Measurements from ENCODE around the gene SF3B1. TPM values are rescaled to one million over a fixed set of nuclear protein-coding genes. Genes with fewer than 3 reads are reported as not detected.

The SF3B1 gene
- total and polyA plus RNA-seq, 2 of the 13 experiments (the other 11 are each of a cell fraction or from before 2014, with no cell fraction given): 387 to 750 TPM

DNA sequence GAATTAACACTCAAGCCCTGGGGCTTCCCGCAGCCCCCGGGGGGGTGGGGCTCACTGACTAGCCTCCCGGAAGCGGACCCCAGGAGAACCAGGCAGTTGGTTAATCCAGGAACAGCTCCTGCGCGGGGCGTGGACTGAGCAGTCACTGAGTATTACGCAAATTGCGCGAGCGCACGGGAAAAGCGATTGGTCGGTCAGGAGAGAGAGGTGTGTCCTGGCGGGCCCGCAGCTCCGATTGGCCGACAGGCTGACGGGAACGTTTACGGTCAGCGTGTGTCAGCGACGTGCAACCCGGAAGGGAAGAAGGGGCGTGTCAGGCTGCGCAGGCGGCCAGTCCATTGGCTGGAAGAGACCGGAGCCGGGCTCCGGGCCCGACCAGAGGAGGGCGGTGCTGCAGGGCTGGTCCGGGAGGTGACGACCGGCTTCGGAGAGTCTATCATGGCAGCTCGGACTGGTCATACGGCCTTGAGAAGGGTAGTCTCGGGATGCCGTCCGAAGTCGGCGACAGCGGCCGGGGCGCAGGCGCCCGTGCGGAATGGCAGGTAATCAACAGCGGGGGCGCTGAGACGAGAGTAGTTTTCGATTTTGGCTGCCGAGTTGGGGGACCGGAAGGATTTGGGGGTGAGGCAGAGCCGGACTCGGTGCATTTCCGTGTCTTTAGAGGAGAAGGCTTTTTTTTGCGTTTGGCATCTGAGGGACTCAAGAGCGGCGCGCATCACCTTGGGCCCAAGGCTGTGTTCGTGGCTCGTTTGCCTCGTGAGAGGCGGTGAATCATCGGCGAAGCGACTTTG is 18.5 kb upstream of the SF3B1 start, which contains the start of gene COQ10B (continued):
- TF ChIP-seq, protein P1, sequence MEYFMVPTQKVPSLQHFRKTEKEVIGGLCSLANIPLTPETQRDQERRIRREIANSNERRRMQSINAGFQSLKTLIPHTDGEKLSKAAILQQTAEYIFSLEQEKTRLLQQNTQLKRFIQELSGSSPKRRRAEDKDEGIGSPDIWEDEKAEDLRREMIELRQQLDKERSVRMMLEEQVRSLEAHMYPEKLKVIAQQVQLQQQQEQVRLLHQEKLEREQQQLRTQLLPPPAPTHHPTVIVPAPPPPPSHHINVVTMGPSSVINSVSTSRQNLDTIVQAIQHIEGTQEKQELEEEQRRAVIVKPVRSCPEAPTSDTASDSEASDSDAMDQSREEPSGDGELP (IDR thresholded peaks at IDR 0.05; ENCODE audit: borderline replicate concordance, low read depth): no peak; the same call in 1 of the 2 replicates
- peak; percentile 86 for TF ChIP-seq EED (CRISPR knock-in tag; IDR thresholded peaks at IDR 0.05)
- TF ChIP-seq NFE2 (CRISPR knock-in tag; IDR thresholded peaks at IDR 0.05): no peak
- peak; percentile 95 for TF ChIP-seq CREM (IDR thresholded peaks at IDR 0.05)
- TF ChIP-seq CREM (CRISPR knock-in tag; IDR thresholded peaks at IDR 0.05): no peak
- TF ChIP-seq, protein P2, sequence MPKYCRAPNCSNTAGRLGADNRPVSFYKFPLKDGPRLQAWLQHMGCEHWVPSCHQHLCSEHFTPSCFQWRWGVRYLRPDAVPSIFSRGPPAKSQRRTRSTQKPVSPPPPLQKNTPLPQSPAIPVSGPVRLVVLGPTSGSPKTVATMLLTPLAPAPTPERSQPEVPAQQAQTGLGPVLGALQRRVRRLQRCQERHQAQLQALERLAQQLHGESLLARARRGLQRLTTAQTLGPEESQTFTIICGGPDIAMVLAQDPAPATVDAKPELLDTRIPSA (CRISPR knock-in tag; IDR thresholded peaks at IDR 0.05; ENCODE audit: borderline replicate concordance): peak; percentile 19; the same call in 1 of the 2 replicates
- TF ChIP-seq MIER2 (CRISPR knock-in tag; IDR thresholded peaks at IDR 0.05): no peak
- peak; percentile 98 for TF ChIP-seq SRSF1 (optimal IDR thresholded peaks at IDR 0.05; ENCODE audit: low read depth, low read length)
- TF ChIP-seq ZFP62 (CRISPR knock-in tag; IDR thresholded peaks at IDR 0.05): no peak
- TF ChIP-seq, protein P3, sequence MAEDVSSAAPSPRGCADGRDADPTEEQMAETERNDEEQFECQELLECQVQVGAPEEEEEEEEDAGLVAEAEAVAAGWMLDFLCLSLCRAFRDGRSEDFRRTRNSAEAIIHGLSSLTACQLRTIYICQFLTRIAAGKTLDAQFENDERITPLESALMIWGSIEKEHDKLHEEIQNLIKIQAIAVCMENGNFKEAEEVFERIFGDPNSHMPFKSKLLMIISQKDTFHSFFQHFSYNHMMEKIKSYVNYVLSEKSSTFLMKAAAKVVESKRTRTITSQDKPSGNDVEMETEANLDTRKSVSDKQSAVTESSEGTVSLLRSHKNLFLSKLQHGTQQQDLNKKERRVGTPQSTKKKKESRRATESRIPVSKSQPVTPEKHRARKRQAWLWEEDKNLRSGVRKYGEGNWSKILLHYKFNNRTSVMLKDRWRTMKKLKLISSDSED (CRISPR knock-in tag; IDR thresholded peaks at IDR 0.05): no peak
- TF ChIP-seq, protein P4, sequence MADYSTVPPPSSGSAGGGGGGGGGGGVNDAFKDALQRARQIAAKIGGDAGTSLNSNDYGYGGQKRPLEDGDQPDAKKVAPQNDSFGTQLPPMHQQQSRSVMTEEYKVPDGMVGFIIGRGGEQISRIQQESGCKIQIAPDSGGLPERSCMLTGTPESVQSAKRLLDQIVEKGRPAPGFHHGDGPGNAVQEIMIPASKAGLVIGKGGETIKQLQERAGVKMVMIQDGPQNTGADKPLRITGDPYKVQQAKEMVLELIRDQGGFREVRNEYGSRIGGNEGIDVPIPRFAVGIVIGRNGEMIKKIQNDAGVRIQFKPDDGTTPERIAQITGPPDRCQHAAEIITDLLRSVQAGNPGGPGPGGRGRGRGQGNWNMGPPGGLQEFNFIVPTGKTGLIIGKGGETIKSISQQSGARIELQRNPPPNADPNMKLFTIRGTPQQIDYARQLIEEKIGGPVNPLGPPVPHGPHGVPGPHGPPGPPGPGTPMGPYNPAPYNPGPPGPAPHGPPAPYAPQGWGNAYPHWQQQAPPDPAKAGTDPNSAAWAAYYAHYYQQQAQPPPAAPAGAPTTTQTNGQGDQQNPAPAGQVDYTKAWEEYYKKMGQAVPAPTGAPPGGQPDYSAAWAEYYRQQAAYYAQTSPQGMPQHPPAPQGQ (CRISPR knock-in tag; IDR thresholded peaks at IDR 0.05; ENCODE audit: borderline replicate concordance): no peak
- TF ChIP-seq ARNTL (CRISPR knock-in tag; IDR thresholded peaks at IDR 0.05): peak; percentile 64
- TF ChIP-seq U2AF1 (optimal IDR thresholded peaks at IDR 0.05; ENCODE audit: low read depth, low read length): peak; percentile 29
- no peak for TF ChIP-seq KDM4B (CRISPR knock-in tag; IDR thresholded peaks at IDR 0.05)
- TF ChIP-seq TOPORS (CRISPR knock-in tag; IDR thresholded peaks at IDR 0.05): no peak
- TF ChIP-seq, protein P5, sequence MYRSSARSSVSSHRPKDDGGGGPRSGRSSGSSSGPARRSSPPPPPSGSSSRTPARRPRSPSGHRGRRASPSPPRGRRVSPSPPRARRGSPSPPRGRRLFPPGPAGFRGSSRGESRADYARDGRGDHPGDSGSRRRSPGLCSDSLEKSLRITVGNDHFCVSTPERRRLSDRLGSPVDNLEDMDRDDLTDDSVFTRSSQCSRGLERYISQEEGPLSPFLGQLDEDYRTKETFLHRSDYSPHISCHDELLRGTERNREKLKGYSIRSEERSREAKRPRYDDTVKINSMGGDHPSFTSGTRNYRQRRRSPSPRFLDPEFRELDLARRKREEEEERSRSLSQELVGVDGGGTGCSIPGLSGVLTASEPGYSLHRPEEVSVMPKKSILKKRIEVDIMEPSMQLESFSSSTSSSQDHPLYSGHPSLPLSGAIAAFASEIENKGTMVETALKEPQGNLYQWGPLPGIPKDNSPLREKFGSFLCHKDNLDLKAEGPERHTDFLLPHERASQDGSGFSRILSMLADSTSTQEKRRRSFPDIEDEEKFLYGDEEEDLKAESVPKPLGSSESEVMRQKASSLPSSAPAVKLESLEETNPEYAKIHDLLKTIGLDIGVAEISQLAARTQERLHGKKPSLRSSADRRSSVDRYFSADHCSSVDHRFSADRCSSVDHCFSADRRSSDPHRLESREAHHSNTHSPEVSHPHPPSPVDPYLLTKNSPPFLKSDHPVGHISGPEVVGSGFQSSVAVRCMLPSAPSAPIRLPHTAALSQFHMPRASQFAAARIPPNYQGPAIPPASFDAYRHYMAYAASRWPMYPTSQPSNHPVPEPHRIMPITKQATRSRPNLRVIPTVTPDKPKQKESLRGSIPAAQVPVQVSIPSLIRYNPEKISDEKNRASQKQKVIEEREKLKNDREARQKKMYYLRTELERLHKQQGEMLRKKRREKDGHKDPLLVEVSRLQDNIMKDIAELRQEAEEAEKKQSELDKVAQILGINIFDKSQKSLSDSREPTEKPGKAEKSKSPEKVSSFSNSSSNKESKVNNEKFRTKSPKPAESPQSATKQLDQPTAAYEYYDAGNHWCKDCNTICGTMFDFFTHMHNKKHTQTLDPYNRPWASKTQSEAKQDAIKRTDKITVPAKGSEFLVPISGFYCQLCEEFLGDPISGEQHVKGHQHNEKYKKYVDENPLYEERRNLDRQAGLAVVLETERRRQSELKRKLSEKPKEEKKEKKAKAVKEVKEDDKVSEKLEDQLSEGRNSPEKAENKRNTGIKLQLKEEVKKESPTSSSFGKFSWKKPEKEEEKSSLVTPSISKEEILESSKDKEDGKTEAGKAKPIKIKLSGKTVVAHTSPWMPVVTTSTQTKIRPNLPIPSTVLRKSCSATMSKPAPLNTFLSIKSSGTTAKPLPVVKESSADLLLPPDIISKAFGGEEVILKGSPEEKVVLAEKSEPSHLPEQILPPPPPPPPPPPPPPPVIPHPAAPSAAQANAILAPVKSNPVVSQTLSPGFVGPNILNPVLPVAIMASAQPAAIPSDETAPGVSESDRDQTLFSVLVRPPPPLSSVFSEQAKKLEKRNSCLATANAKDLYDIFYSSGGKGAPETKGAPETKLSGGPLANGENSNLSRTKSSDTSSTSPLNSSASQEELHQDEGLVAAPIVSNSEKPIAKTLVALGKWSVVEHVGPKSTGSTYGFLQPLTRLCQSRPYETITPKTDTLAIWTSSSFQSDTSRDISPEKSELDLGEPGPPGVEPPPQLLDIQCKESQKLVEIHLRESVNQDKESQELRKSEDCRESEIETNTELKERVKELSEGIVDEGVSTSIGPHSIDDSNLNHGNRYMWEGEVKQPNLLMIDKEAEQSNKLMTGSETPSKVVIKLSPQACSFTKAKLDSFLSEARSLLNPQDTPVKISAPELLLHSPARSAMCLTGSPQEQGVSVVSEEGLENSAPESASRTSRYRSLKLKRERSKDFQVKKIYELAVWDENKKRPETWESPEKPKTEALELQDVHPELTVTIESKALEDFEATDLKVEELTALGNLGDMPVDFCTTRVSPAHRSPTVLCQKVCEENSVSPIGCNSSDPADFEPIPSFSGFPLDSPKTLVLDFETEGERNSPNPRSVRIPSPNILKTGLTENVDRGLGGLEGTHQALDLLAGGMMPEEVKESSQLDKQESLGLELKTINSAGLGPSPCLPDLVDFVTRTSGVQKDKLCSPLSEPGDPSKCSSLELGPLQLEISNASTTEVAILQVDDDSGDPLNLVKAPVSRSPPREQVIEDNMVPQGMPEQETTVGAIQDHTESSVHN (CRISPR knock-in tag; IDR thresholded peaks at IDR 0.05): peak; percentile 43; the same call in 1 of the 2 replicates
